Measurements from ENCODE around the gene L3MBTL4. TPM values are rescaled to one million over a fixed set of nuclear protein-coding genes. Genes with fewer than 3 reads are reported as not detected.

Gene L3MBTL4
- total and polyA plus RNA-seq, 2 experiments from 2014 or later, result 4.1 to 14.1 TPM

- no peaks in the 10 kb centered on the region for H3K36me3 ChIP-seq (replicated peaks; ENCODE audit: insufficient read depth, low read depth)
- DNase-seq (ENCODE audit: low spot score), result no peak
- H3K9me3 ChIP-seq (ENCODE audit: low read depth), result no peaks in the 10 kb centered on the region
- 92% methylated on average over 5 of the region's 5 CpGs for WGBS (ENCODE audit: low lambda C conversion rate, missing lambda C conversion rate)
- H3K4me3 ChIP-seq, result no peak overlapping the region
- H3K9me2 ChIP-seq (replicated peaks; ENCODE audit: insufficient read depth), result no peaks in the 10 kb centered on the region
- H4K20me1 ChIP-seq (ENCODE audit: insufficient read depth, poor library complexity, severe bottlenecking), result no peaks in the 10 kb centered on the region
- H3K79me2 ChIP-seq, result peaks cover 9% of the 10 kb centered on the region
- TF ChIP-seq EZH2phosphoT487 (IDR thresholded peaks at IDR 0.05; ENCODE audit: low read depth, severe bottlenecking, unreplicated experiment), result no peak
- no peak for TF ChIP-seq CTCF (IDR thresholded peaks at IDR 0.05; ENCODE audit: poor library complexity)
- TF ChIP-seq EZH2 (IDR thresholded peaks at IDR 0.05; ENCODE audit: borderline replicate concordance), result no peak
- no peaks in the 10 kb centered on the region for H3K27me3 ChIP-seq
- no peak overlapping the region for H2AFZ ChIP-seq
- H3K4me2 ChIP-seq, result no peak overlapping the region
- peaks cover 11% of the 10 kb centered on the region for H3K4me1 ChIP-seq (ENCODE audit: insufficient read depth)
- H3K27ac ChIP-seq, result no peak overlapping the region
These were observed 9.9 kb downstream of the L3MBTL4 start for GRCh38 chr18:6404834-6405233.

- H3K79me2 ChIP-seq, result peaks cover 4% of the 10 kb centered on the region
- H4K20me1 ChIP-seq (ENCODE audit: insufficient read depth, poor library complexity, severe bottlenecking), result no peaks in the 10 kb centered on the region
- no peak overlapping the region for H3K4me2 ChIP-seq
- WGBS (ENCODE audit: low lambda C conversion rate, missing lambda C conversion rate), result 67% methylated on average over 8 of the region's 8 CpGs
- H3K9me3 ChIP-seq (ENCODE audit: low read depth), result no peaks in the 10 kb centered on the region
- no peaks in the 10 kb centered on the region for H3K27me3 ChIP-seq
- H2AFZ ChIP-seq, result no peak overlapping the region
- no peaks in the 10 kb centered on the region for H3K36me3 ChIP-seq (replicated peaks; ENCODE audit: insufficient read depth, low read depth)
- H3K27ac ChIP-seq, result no peak overlapping the region
- no peak for TF ChIP-seq EZH2phosphoT487 (IDR thresholded peaks at IDR 0.05; ENCODE audit: low read depth, severe bottlenecking, unreplicated experiment)
- peak; percentile 21 for TF ChIP-seq CTCF (IDR thresholded peaks at IDR 0.05; ENCODE audit: poor library complexity)
- TF ChIP-seq EZH2 (IDR thresholded peaks at IDR 0.05; ENCODE audit: borderline replicate concordance), result no peak
- no peak for DNase-seq (ENCODE audit: low spot score)
- no peak overlapping the region for H3K4me3 ChIP-seq
- H3K9me2 ChIP-seq (replicated peaks; ENCODE audit: insufficient read depth), result no peaks in the 10 kb centered on the region
- peaks cover 11% of the 10 kb centered on the region for H3K4me1 ChIP-seq (ENCODE audit: insufficient read depth)
These were observed 13.0 kb downstream of the L3MBTL4 start for GRCh38 chr18:6401687-6402086.

- H3K4me2 ChIP-seq, result no peak overlapping the region
- H3K79me2 ChIP-seq, result peaks cover 4% of the 10 kb centered on the region
- no peaks in the 10 kb centered on the region for H3K36me3 ChIP-seq (replicated peaks; ENCODE audit: insufficient read depth, low read depth)
- no peaks in the 10 kb centered on the region for H3K9me2 ChIP-seq (replicated peaks; ENCODE audit: insufficient read depth)
- no peaks in the 10 kb centered on the region for H4K20me1 ChIP-seq (ENCODE audit: insufficient read depth, poor library complexity, severe bottlenecking)
- no peak overlapping the region for H3K27ac ChIP-seq
- no peaks in the 10 kb centered on the region for H3K9me3 ChIP-seq (ENCODE audit: low read depth)
- no peak for DNase-seq (ENCODE audit: low spot score)
- no peaks in the 10 kb centered on the region for H3K4me1 ChIP-seq (ENCODE audit: insufficient read depth)
- TF ChIP-seq CTCF (IDR thresholded peaks at IDR 0.05; ENCODE audit: poor library complexity) (no peak), EZH2phosphoT487 (IDR thresholded peaks at IDR 0.05; ENCODE audit: low read depth, severe bottlenecking, unreplicated experiment) (no peak), EZH2 (IDR thresholded peaks at IDR 0.05; ENCODE audit: borderline replicate concordance) (no peak)
- no peak overlapping the region for H2AFZ ChIP-seq
- H3K4me3 ChIP-seq, result no peak overlapping the region
- 67% methylated on average over 1 of the region's 1 CpG for WGBS (ENCODE audit: low lambda C conversion rate, missing lambda C conversion rate)
- H3K27me3 ChIP-seq, result no peaks in the 10 kb centered on the region
These were observed 14.9 kb downstream of the L3MBTL4 start for GRCh38 chr18:6399776-6400175.

Measured in hepatocyte (in vitro differentiated cells).